Trophoblast cell (in vitro differentiated cells and primary cell): ENCODE data around the gene ROR2.

ENCODE experiments used
- DNase-seq, 2 donors: peaks; one replicate each; pipeline ENCODE4 v3.0.0-alpha.2; 2016
- H2AFZ ChIP-seq: 2 replicates; pipeline ENCODE4 v1.6.1; 2013; ENCODE audit warnings: low read length, moderate library complexity, mild to moderate bottlenecking; ENCODE audit not compliant: insufficient read depth, poor library complexity
- H2AK5ac ChIP-seq: 2 replicates; pipeline ENCODE4 v1.6.1; 2013; ENCODE audit warnings: mild to moderate bottlenecking, low read length
- H2BK120ac ChIP-seq: 2 replicates; pipeline ENCODE4 v1.6.1; 2013; ENCODE audit warnings: low read length, mild to moderate bottlenecking, moderate library complexity; ENCODE audit not compliant: insufficient read depth, poor library complexity
- H2BK12ac ChIP-seq: 2 replicates; pipeline ENCODE4 v1.6.1; 2013; ENCODE audit warnings: mild to moderate bottlenecking, low read length, moderate library complexity
- H2BK5ac ChIP-seq: 2 replicates; pipeline ENCODE4 v1.6.1; 2013; ENCODE audit warnings: low read length, low read depth, moderate library complexity, mild to moderate bottlenecking; ENCODE audit not compliant: poor library complexity
- H3K14ac ChIP-seq: 2 replicates; pipeline ENCODE4 v1.6.1; 2013; ENCODE audit warnings: mild to moderate bottlenecking, low read length
- H3K18ac ChIP-seq: 2 replicates; pipeline ENCODE4 v1.6.1; 2013; ENCODE audit warnings: mild to moderate bottlenecking, low read length
- H3K23ac ChIP-seq: 2 replicates; pipeline ENCODE4 v1.6.1; 2013; ENCODE audit warnings: low read length
- H3K27ac ChIP-seq: 2 replicates; pipeline ENCODE4 v1.5.1; 2013; ENCODE audit warnings: low read depth, mild to moderate bottlenecking, inconsistent platforms, low read length, moderate library complexity
- H3K27me3 ChIP-seq: 2 replicates; pipeline ENCODE4 v1.6.1; 2013; ENCODE audit warnings: inconsistent platforms, mild to moderate bottlenecking, low read length, moderate library complexity; ENCODE audit not compliant: insufficient read depth
- H3K36me3 ChIP-seq, 2 experiments: 1 replicate in 1 of 2; 2 replicates in 1 of 2; pipeline ENCODE4 v1.6.1; 2013; ENCODE audit warnings: low read length in 2 of 2, mild to moderate bottlenecking in 2 of 2, moderate library complexity in 1 of 2; ENCODE audit not compliant: insufficient read depth in 2 of 2, control insufficient read depth in 1 of 2
- H3K4ac ChIP-seq: 2 replicates; pipeline ENCODE4 v1.6.1; 2013; ENCODE audit warnings: low read depth, mild to moderate bottlenecking, low read length, moderate library complexity
- H3K4me1 ChIP-seq, 2 experiments: 1 replicate in 1 of 2; 2 replicates in 1 of 2; pipeline ENCODE4 v1.6.1; 2013; ENCODE audit warnings: low read length in 2 of 2, mild to moderate bottlenecking in 2 of 2, moderate library complexity in 1 of 2; ENCODE audit not compliant: insufficient read depth in 2 of 2, control insufficient read depth in 1 of 2
- H3K4me2 ChIP-seq: 2 replicates; pipeline ENCODE4 v1.6.1; 2013; ENCODE audit warnings: inconsistent platforms, mild to moderate bottlenecking, low read length, moderate library complexity
- H3K4me3 ChIP-seq: 2 replicates; pipeline ENCODE4 v1.5.1; 2013; ENCODE audit warnings: mild to moderate bottlenecking, low read depth, low read length, inconsistent platforms
- H3K79me1 ChIP-seq: one replicate; pipeline ENCODE4 v1.6.1; 2013; ENCODE audit warnings: low read length
- H3K79me2 ChIP-seq: 2 replicates; pipeline ENCODE4 v1.6.1; 2013; ENCODE audit warnings: low read length, mild to moderate bottlenecking; ENCODE audit not compliant: control insufficient read depth, insufficient read depth, poor library complexity
- H3K9ac ChIP-seq: 2 replicates; pipeline ENCODE4 v1.6.1; 2013; ENCODE audit warnings: mild to moderate bottlenecking, low read length
- H3K9me3 ChIP-seq: 2 replicates; pipeline ENCODE4 v1.6.1; 2013; ENCODE audit warnings: low read depth, mild to moderate bottlenecking, control low read depth, inconsistent platforms, low read length; ENCODE audit not compliant: insufficient read depth
- H4K12ac ChIP-seq: 2 replicates; pipeline ENCODE4 v1.6.1; 2013; ENCODE audit warnings: low read depth, mild to moderate bottlenecking, low read length, moderate library complexity
- H4K8ac ChIP-seq: 2 replicates; pipeline ENCODE4 v1.6.1; 2013; ENCODE audit warnings: low read depth, mild to moderate bottlenecking, low read length, moderate library complexity
- H4K91ac ChIP-seq: one replicate; pipeline ENCODE4 v1.6.1; 2013; ENCODE audit warnings: low read depth, mild to moderate bottlenecking, low read length, moderate library complexity
- WGBS: extraction: QIAGEN DNeasy Blood & Tissue Kit; methylation state at CpG from one replicate; pipeline ENCODE4 v1.1.7; 2013; ENCODE audit warnings: missing lambda C conversion rate; ENCODE audit not compliant: insufficient read length, insufficient coverage; ENCODE audit errors: extremely low coverage; 5-methylcytosine and 5-hydroxymethylcytosine counted together

ROR2 gene

DNA sequence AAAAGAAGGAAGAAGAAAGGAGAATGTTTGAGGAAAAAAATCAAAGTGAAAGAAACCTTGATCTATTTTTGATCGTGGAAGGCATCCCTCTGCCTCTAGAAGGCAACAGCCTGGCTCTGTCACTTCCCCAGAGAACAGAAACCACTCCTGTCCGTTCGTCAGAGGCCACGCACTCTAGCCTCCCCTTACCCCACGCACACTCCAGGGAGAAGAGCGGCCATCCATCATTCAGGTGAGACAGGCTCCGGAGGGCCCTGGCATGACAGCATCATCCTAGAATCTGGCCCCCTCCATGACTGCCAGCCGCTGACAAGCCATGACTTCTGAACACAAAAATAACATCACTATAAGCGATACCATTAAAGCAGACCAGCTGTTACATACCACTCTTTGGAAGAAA, 135.8 kb downstream of the ROR2 start:
- Histone ChIP-seq H3K79me2 (no peaks in the 10 kb centered on the region), H4K12ac (no peak overlapping the region), H3K79me1 (no peaks in the 10 kb centered on the region), H2BK5ac (no peak overlapping the region), H4K91ac (no peak overlapping the region), H2AFZ (no peak overlapping the region), H2BK12ac (no peak overlapping the region), H4K8ac (no peak overlapping the region), H2BK120ac (no peak overlapping the region), H3K4me1 (no peaks in the 10 kb centered on the region), H2AK5ac (no peak overlapping the region), H3K4me3 (no peak overlapping the region), H3K36me3 (no peaks in the 10 kb centered on the region), H3K9me3 (no peaks in the 10 kb centered on the region), H3K27me3 (no peaks in the 10 kb centered on the region), H3K4me2 (no peak overlapping the region), H3K4ac (no peak overlapping the region), H3K27ac (no peak overlapping the region), H3K14ac (no peak overlapping the region), H3K9ac (no peak overlapping the region), H3K18ac (no peak overlapping the region), H3K23ac (no peak overlapping the region)
- no peak for DNase-seq
- WGBS: no CpG with 5 or more reads among the region's 9 CpGs

DNA sequence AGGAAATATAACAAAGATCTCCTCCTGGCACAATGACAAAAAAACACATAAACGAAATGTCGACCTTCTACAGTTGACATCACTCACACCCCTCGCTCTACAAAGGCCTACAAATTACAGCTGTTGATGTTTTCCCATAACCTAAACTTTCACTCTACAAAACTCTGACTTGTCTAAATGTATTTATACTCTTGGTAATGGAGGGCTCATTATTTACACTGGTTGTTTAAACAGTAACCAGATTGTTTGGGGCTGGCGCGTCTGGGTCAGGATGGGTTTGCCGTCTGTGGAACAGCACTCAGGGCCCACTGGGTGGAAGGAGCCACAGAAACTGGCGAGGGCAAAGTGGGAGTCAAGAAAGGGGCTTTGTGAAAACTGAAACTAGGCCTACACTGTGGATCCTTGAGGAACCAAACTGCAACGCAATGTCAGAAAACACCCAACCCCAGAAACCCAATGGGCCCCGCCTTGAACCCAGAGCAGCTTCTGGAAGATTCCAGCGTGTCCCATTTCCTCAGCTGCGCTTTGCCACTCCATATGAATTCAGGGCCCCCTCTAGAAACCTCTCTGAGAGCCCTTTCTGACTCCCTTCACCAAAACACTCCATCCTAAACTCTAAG, 136.7 kb downstream of the ROR2 start:
- Histone ChIP-seq H3K4me1 (no peaks in the 10 kb centered on the region), H3K79me2 (no peaks in the 10 kb centered on the region), H3K36me3 (no peaks in the 10 kb centered on the region), H3K27ac (no peak overlapping the region), H3K79me1 (no peaks in the 10 kb centered on the region), H4K12ac (no peak overlapping the region), H2BK120ac (no peak overlapping the region), H3K4me3 (no peak overlapping the region), H3K4ac (no peak overlapping the region), H2AK5ac (no peak overlapping the region), H3K9ac (no peak overlapping the region), H3K9me3 (no peaks in the 10 kb centered on the region), H3K14ac (no peak overlapping the region), H2AFZ (no peak overlapping the region), H3K23ac (no peak overlapping the region), H4K8ac (no peak overlapping the region), H3K18ac (no peak overlapping the region), H3K27me3 (no peaks in the 10 kb centered on the region), H2BK12ac (no peak overlapping the region), H3K4me2 (no peak overlapping the region), H2BK5ac (no peak overlapping the region), H4K91ac (no peak overlapping the region)
- no peak for DNase-seq
- whole genome bisulfite sequencing: no CpG with 5 or more reads among the region's 11 CpGs

GRCh38 chr9:91812191-91812590, 137.8 kb downstream of the ROR2 start:
- Histone ChIP-seq H3K27me3 (no peaks in the 10 kb centered on the region), H3K18ac (no peak overlapping the region), H3K9ac (no peak overlapping the region), H4K8ac (no peak overlapping the region), H2AK5ac (no peak overlapping the region), H4K12ac (no peak overlapping the region), H3K4ac (no peak overlapping the region), H3K79me2 (no peaks in the 10 kb centered on the region), H2BK12ac (no peak overlapping the region), H3K4me1 (peaks cover 3 to 4% of the 10 kb centered on the region in 2 experiments), H2AFZ (no peak overlapping the region), H3K36me3 (no peaks in the 10 kb centered on the region), H3K23ac (no peak overlapping the region), H2BK5ac (no peak overlapping the region), H2BK120ac (no peak overlapping the region), H4K91ac (no peak overlapping the region), H3K9me3 (no peaks in the 10 kb centered on the region), H3K14ac (no peak overlapping the region), H3K4me3 (no peak overlapping the region), H3K79me1 (no peaks in the 10 kb centered on the region), H3K27ac (no peak overlapping the region), H3K4me2 (no peak overlapping the region)
- WGBS: no CpG with 5 or more reads among the region's 14 CpGs
- no peak for DNase-seq

DNA sequence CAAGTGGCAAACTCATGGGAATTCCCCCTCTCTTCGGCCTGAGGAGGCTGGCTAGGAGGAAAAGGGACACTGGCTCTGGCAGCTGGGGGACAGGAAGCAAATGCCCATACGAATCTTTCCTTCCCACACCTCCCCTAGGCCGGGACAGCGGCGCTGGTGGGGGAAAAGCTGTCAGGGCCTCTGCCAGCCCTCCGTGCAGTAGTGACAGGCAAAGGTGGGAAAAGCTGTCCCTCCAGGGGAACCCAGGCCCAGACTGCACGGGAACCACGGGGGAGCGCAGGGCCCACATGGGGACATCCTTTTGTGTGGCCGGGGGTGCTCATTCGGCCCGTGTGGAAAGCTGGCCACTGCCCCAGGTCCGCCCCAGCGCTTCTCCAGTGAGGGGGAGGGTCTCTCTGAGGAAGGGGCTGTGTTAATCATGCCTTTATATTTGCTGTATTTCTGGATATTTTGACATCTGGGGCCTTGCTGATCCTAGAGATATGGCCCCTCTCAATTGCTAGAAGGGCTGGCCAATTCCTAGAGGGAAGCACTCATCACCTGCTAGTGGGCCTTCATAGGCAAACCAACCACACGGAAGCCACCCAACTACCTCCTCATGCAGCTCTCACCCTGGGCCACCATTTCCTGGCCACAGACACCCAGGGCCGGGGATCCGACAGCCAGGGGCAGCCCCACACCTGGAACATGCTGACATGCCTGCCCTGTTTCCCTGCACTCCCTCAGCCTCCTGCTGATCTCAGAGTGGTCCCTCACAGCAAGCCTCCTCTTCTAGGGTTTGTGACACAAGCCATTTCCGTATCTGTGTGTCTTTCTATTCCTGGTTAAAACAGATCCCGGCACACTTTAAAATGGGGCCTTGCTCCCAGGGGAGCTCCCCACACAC, 138.8 kb downstream of the ROR2 start:
- Histone ChIP-seq H2BK5ac (no peak overlapping the region), H3K27me3 (no peaks in the 10 kb centered on the region), H3K4me3 (no peak overlapping the region), H3K9me3 (no peaks in the 10 kb centered on the region), H3K79me2 (no peaks in the 10 kb centered on the region), H2AK5ac (no peak overlapping the region), H2AFZ (no peak overlapping the region), H3K4me1 (peaks cover 3 to 4% of the 10 kb centered on the region in 2 experiments), H3K27ac (no peak overlapping the region), H3K79me1 (no peaks in the 10 kb centered on the region), H4K91ac (no peak overlapping the region), H3K23ac (no peak overlapping the region), H3K18ac (no peak overlapping the region), H3K14ac (no peak overlapping the region), H3K36me3 (no peaks in the 10 kb centered on the region), H3K4ac (no peak overlapping the region), H3K9ac (no peak overlapping the region), H3K4me2 (no peak overlapping the region), H4K12ac (no peak overlapping the region), H4K8ac (no peak overlapping the region), H2BK12ac (no peak overlapping the region), H2BK120ac (no peak overlapping the region)
- no CpG with 5 or more reads among the region's 19 CpGs for WGBS
- DNase-seq: no peak
